CMK (cell line): ENCODE data around the gene LRIT1.

ENCODE experiments used
- DNase-seq: peaks from one replicate; pipeline ENCODE4 v3.0.0-alpha.2; 2010; ENCODE audit warnings: low read depth

LRIT1 gene

GRCh38 chr10:84214046-84214572 lies 27.2 kb downstream of the LRIT1 start:
- DNase-seq, result no peak

- DNase-seq, result no peak
These were observed 28.3 kb downstream of the LRIT1 start for GRCh38 chr10:84213076-84213475.

- no peak for DNase-seq
These were observed 29.3 kb downstream of the LRIT1 start for GRCh38 chr10:84212014-84212413.

GRCh38 chr10:84211566-84211965 lies 29.8 kb downstream of the LRIT1 start:
- no peak for DNase-seq

- DNase-seq, result no peak
These were observed 33.3 kb downstream of the LRIT1 start for GRCh38 chr10:84208023-84208422.

- DNase-seq, result no peak
These were observed 35.4 kb downstream of the LRIT1 start for GRCh38 chr10:84205853-84206525.

- peak; percentile 8 for DNase-seq
These were observed 36.1 kb downstream of the LRIT1 start for GRCh38 chr10:84205049-84205852.

GRCh38 chr10:84204610-84205009 lies 36.7 kb downstream of the LRIT1 start:
- no peak for DNase-seq

- DNase-seq, result no peak
These were observed 37.2 kb downstream of the LRIT1 start for GRCh38 chr10:84204122-84204521.

- DNase-seq, result no peak
These were observed 39.0 kb downstream of the LRIT1 start for GRCh38 chr10:84202349-84202748.

- DNase-seq, result no peak
These were observed 39.7 kb downstream of the LRIT1 start for GRCh38 chr10:84201682-84202081.

- no peak for DNase-seq
These were observed 40.1 kb downstream of the LRIT1 start for GRCh38 chr10:84201244-84201606.

- DNase-seq, result no peak
These were observed 40.7 kb downstream of the LRIT1 start for GRCh38 chr10:84200537-84201243.

GRCh38 chr10:84198206-84198915 lies 43.0 kb downstream of the LRIT1 start:
- DNase-seq, result no peak

GRCh38 chr10:84197643-84198042 lies 43.7 kb downstream of the LRIT1 start:
- DNase-seq, result no peak

- no peak for DNase-seq
These were observed 44.4 kb downstream of the LRIT1 start for GRCh38 chr10:84196941-84197340.

- DNase-seq, result no peak
These were observed 45.3 kb downstream of the LRIT1 start for GRCh38 chr10:84196083-84196482.

- DNase-seq, result no peak
These were observed 46.1 kb downstream of the LRIT1 start for GRCh38 chr10:84195044-84195830.

GRCh38 chr10:84194424-84195043 lies 46.8 kb downstream of the LRIT1 start, which contains the start of gene CDHR1:
TSS of gene CDHR1 (plus strand) at chr10:84194537. CDS start at chr10:84194761, 224 bp downstream.
- DNase-seq, result no peak

- no peak for DNase-seq
These were observed 47.4 kb downstream of the LRIT1 start for GRCh38 chr10:84193846-84194423.
